Mucosa of descending colon (tissue), 3 donors: Measurements from ENCODE around the gene GTF2F2. TPM values are rescaled to one million over a fixed set of nuclear protein-coding genes. Genes with fewer than 3 reads are reported as not detected.

Experiments
- ATAC-seq: fragments of 200-7000 bp; cut with Tn5 transposase; one replicate; pipeline ENCODE4 v1.9.1; 2020; ENCODE audit warnings: mild to moderate bottlenecking, moderate library complexity
- DNase-seq, 3 donors: peaks; one replicate each; pipeline ENCODE4 v3.0.0-alpha.2; 2020
- H3K36me3 ChIP-seq: fragments of 200-600 bp; one replicate; pipeline ENCODE4 v1.8.0; 2021; ENCODE audit warnings: low read depth, mild to moderate bottlenecking
- H3K4me1 ChIP-seq: fragments of 200-600 bp; one replicate; pipeline ENCODE4 v1.8.0; 2021; ENCODE audit warnings: low read depth, mild to moderate bottlenecking
- H3K4me3 ChIP-seq: fragments of 200-600 bp; one replicate; pipeline ENCODE4 v1.8.0; 2021; ENCODE audit warnings: mild to moderate bottlenecking
- H3K9me3 ChIP-seq: fragments of 200-600 bp; one replicate; pipeline ENCODE4 v1.8.0; 2021; ENCODE audit warnings: mild to moderate bottlenecking
- CTCF ChIP-seq: fragments of 200-600 bp; IDR thresholded peaks from one replicate; pipeline ENCODE4 v1.8.0; 2022; ENCODE audit warnings: antibody characterized with exemption, mild to moderate bottlenecking
- intact Hi-C, 2 donors: fragments of 100-400 bp; cut with DNase I in 1 of 2; cut with micrococcal nuclease in 1 of 2; formaldehyde crosslinking; loops; one replicate each; pipeline versions ENCODE4 v1.11.0 to v1.11.1; 2022; cut with DNase I, micrococcal nuclease
- total RNA-seq, 3 donors: library from RNA; stranded (reverse); fragmentation: NEBNext Ultra II Directional in 2 of 3; extraction: Animal tissue kit (Norgen Biotek cat#: 25700) in 2 of 3; gene quantifications; one replicate each; pipeline versions ENCODE4 v1.2.1 to v1.2.4, GENCODE V29; 2021 to 2023
- donor health status: DM: no; HTN: no; CAD: no; lungs with moderate emphysema.
- donor health status: DM: no; HTN: no; CAD: no.
- donor health status: DM: no; HTN: yes; CAD: no.

Gene GTF2F2
- total RNA-seq, 3 donors from 2014 or later: 15.4 to 22.0 (median 15.9) TPM

GRCh38 chr13:45195421-45195820 is 75.1 kb downstream of the GTF2F2 start:
- H3K4me1 ChIP-seq: no peaks in the 10 kb centered on the region
- no peak for ATAC-seq

GRCh38 chr13:45196096-45196495 is 75.8 kb downstream of the GTF2F2 start:
- intact Hi-C loops: no loop called here
- no peak for TF ChIP-seq CTCF
- no peaks in the 10 kb centered on the region for H3K4me1 ChIP-seq
- no peaks in the 10 kb centered on the region for H3K9me3 ChIP-seq
- DNase-seq (no peak), ATAC-seq (no peak)
- no peaks in the 10 kb centered on the region for H3K36me3 ChIP-seq
- no peak overlapping the region for H3K4me3 ChIP-seq

More at GRCh38 chr13:45195421-45195820, 75.1 kb downstream of the GTF2F2 start:
- Histone ChIP-seq H3K36me3 (no peaks in the 10 kb centered on the region), H3K9me3 (no peaks in the 10 kb centered on the region), H3K4me3 (no peak overlapping the region)
- no peak for TF ChIP-seq CTCF
- intact Hi-C loops: no loop called here
- DNase-seq: no peak

GRCh38 chr13:45196622-45197021 is 76.3 kb downstream of the GTF2F2 start:
- DNase-seq: no peak
- H3K4me1 ChIP-seq: no peaks in the 10 kb centered on the region
- no peak for TF ChIP-seq CTCF
- ATAC-seq: no peak
- intact Hi-C loops: no loop called here
- H3K36me3 ChIP-seq: no peaks in the 10 kb centered on the region
- no peak overlapping the region for H3K4me3 ChIP-seq
- no peaks in the 10 kb centered on the region for H3K9me3 ChIP-seq

- no peak for ATAC-seq
- no peaks in the 10 kb centered on the region for H3K4me1 ChIP-seq
- intact Hi-C loops: no loop called here
- no peaks in the 10 kb centered on the region for H3K36me3 ChIP-seq
- no peaks in the 10 kb centered on the region for H3K9me3 ChIP-seq
- no peak for TF ChIP-seq CTCF
- no peak overlapping the region for H3K4me3 ChIP-seq
- DNase-seq: no peak
These were observed 77.7 kb downstream of the GTF2F2 start for GRCh38 chr13:45198041-45198440.

GRCh38 chr13:45198924-45199323 is 78.6 kb downstream of the GTF2F2 start:
- ATAC-seq (no peak), DNase-seq (no peak)
- intact Hi-C loops: no loop called here
- no peak for TF ChIP-seq CTCF
- Histone ChIP-seq H3K9me3 (no peaks in the 10 kb centered on the region), H3K36me3 (no peaks in the 10 kb centered on the region), H3K4me1 (no peaks in the 10 kb centered on the region), H3K4me3 (no peak overlapping the region)

GRCh38 chr13:45199711-45200110 is 79.4 kb downstream of the GTF2F2 start:
- intact Hi-C loops: no loop called here
- H3K36me3 ChIP-seq: no peaks in the 10 kb centered on the region
- H3K4me3 ChIP-seq: no peak overlapping the region
- DNase-seq: no peak
- H3K4me1 ChIP-seq: no peaks in the 10 kb centered on the region
- no peak for TF ChIP-seq CTCF
- no peaks in the 10 kb centered on the region for H3K9me3 ChIP-seq
- no peak for ATAC-seq
